Measurements from ENCODE around the gene NME9.

The NME9 gene

GRCh38 chr3:138310494-138310893 is 19.2 kb downstream of the NME9 start:
- H3K9me3 ChIP-seq (ENCODE audit: control insufficient read depth, insufficient read depth, low read length), result no peaks in the 10 kb centered on the region
- no peaks in the 10 kb centered on the region for H3K36me3 ChIP-seq (ENCODE audit: control insufficient read depth, insufficient read depth, low read length)
- WGBS (ENCODE audit: insufficient coverage, insufficient read length), result no CpG with 5 or more reads among the region's 4 CpGs

GRCh38 chr3:138308783-138309182 is 20.9 kb downstream of the NME9 start:
- Histone ChIP-seq H3K4me3 (ENCODE audit: low read length) (no peak overlapping the region), H3K27me3 (ENCODE audit: control insufficient read depth, insufficient read depth, low read length) (no peaks in the 10 kb centered on the region), H3K36me3 (ENCODE audit: control insufficient read depth, insufficient read depth, low read length) (no peaks in the 10 kb centered on the region), H3K4me1 (ENCODE audit: control insufficient read depth, insufficient read depth, low read length) (no peaks in the 10 kb centered on the region), H3K9me3 (ENCODE audit: control insufficient read depth, insufficient read depth, low read length) (no peaks in the 10 kb centered on the region), H3K27ac (ENCODE audit: low read length) (no peak overlapping the region)
- DNase-seq (ENCODE audit: low read depth, low spot score), result no peak

More at GRCh38 chr3:138310494-138310893, 19.2 kb downstream of the NME9 start:
- no peaks in the 10 kb centered on the region for H3K27me3 ChIP-seq (ENCODE audit: control insufficient read depth, insufficient read depth, low read length)
- H3K4me3 ChIP-seq (ENCODE audit: low read length), result no peak overlapping the region
- no peaks in the 10 kb centered on the region for H3K4me1 ChIP-seq (ENCODE audit: control insufficient read depth, insufficient read depth, low read length)
- no peak overlapping the region for H3K27ac ChIP-seq (ENCODE audit: low read length)
- DNase-seq (ENCODE audit: low read depth, low spot score), result no peak

- Histone ChIP-seq H3K27ac (ENCODE audit: low read length) (no peak overlapping the region), H3K9me3 (ENCODE audit: control insufficient read depth, insufficient read depth, low read length) (no peaks in the 10 kb centered on the region), H3K4me3 (ENCODE audit: low read length) (no peak overlapping the region), H3K4me1 (ENCODE audit: control insufficient read depth, insufficient read depth, low read length) (no peaks in the 10 kb centered on the region), H3K36me3 (ENCODE audit: control insufficient read depth, insufficient read depth, low read length) (no peaks in the 10 kb centered on the region), H3K27me3 (ENCODE audit: control insufficient read depth, insufficient read depth, low read length) (no peaks in the 10 kb centered on the region)
- WGBS (ENCODE audit: insufficient coverage, insufficient read length), result no CpG with 5 or more reads among the region's 5 CpGs
- no peak for DNase-seq (ENCODE audit: low read depth, low spot score)
These were observed 21.8 kb downstream of the NME9 start for GRCh38 chr3:138307899-138308298.

GRCh38 chr3:138303474-138303873 is 26.2 kb downstream of the NME9 start:
- no peak for DNase-seq (ENCODE audit: low read depth, low spot score)
- no peaks in the 10 kb centered on the region for H3K27me3 ChIP-seq (ENCODE audit: control insufficient read depth, insufficient read depth, low read length)
- H3K36me3 ChIP-seq (ENCODE audit: control insufficient read depth, insufficient read depth, low read length), result no peaks in the 10 kb centered on the region
- no peak overlapping the region for H3K4me3 ChIP-seq (ENCODE audit: low read length)
- no peaks in the 10 kb centered on the region for H3K9me3 ChIP-seq (ENCODE audit: control insufficient read depth, insufficient read depth, low read length)
- no peak overlapping the region for H3K27ac ChIP-seq (ENCODE audit: low read length)
- WGBS (ENCODE audit: insufficient coverage, insufficient read length), result no CpG with 5 or more reads among the region's 6 CpGs
- H3K4me1 ChIP-seq (ENCODE audit: control insufficient read depth, insufficient read depth, low read length), result no peaks in the 10 kb centered on the region

GRCh38 chr3:138300647-138301046 is 29.0 kb downstream of the NME9 start:
- H3K36me3 ChIP-seq (ENCODE audit: control insufficient read depth, insufficient read depth, low read length), result peaks cover 2% of the 10 kb centered on the region; the same call in 1 of the 2 replicates
- WGBS (ENCODE audit: insufficient coverage, insufficient read length), result no CpG with 5 or more reads among the region's 2 CpGs
- H3K27ac ChIP-seq (ENCODE audit: low read length), result no peak overlapping the region
- DNase-seq (ENCODE audit: low read depth, low spot score), result no peak
- H3K27me3 ChIP-seq (ENCODE audit: control insufficient read depth, insufficient read depth, low read length), result no peaks in the 10 kb centered on the region
- no peaks in the 10 kb centered on the region for H3K9me3 ChIP-seq (ENCODE audit: control insufficient read depth, insufficient read depth, low read length)
- H3K4me3 ChIP-seq (ENCODE audit: low read length), result no peak overlapping the region
- H3K4me1 ChIP-seq (ENCODE audit: control insufficient read depth, insufficient read depth, low read length), result no peaks in the 10 kb centered on the region

- Histone ChIP-seq H3K36me3 (ENCODE audit: control insufficient read depth, insufficient read depth, low read length) (peaks cover 2% of the 10 kb centered on the region; the same call in 1 of the 2 replicates), H3K9me3 (ENCODE audit: control insufficient read depth, insufficient read depth, low read length) (no peaks in the 10 kb centered on the region), H3K27me3 (ENCODE audit: control insufficient read depth, insufficient read depth, low read length) (no peaks in the 10 kb centered on the region), H3K4me3 (ENCODE audit: low read length) (no peak overlapping the region), H3K27ac (ENCODE audit: low read length) (no peak overlapping the region), H3K4me1 (ENCODE audit: control insufficient read depth, insufficient read depth, low read length) (no peaks in the 10 kb centered on the region)
- DNase-seq (ENCODE audit: low read depth, low spot score), result no peak
- no CpG with 5 or more reads among the region's 1 CpG for WGBS (ENCODE audit: insufficient coverage, insufficient read length)
These were observed 31.8 kb downstream of the NME9 start for GRCh38 chr3:138297876-138298275.

GRCh38 chr3:138297059-138297607 is 32.5 kb downstream of the NME9 start:
- no peak overlapping the region for H3K4me3 ChIP-seq (ENCODE audit: low read length)
- peaks cover 2% of the 10 kb centered on the region; the same call in 1 of the 2 replicates for H3K36me3 ChIP-seq (ENCODE audit: control insufficient read depth, insufficient read depth, low read length)
- no CpG with 5 or more reads among the region's 5 CpGs for WGBS (ENCODE audit: insufficient coverage, insufficient read length)
- no peaks in the 10 kb centered on the region for H3K27me3 ChIP-seq (ENCODE audit: control insufficient read depth, insufficient read depth, low read length)
- H3K27ac ChIP-seq (ENCODE audit: low read length), result no peak overlapping the region
- no peaks in the 10 kb centered on the region for H3K9me3 ChIP-seq (ENCODE audit: control insufficient read depth, insufficient read depth, low read length)
- no peak for DNase-seq (ENCODE audit: low read depth, low spot score)
- no peaks in the 10 kb centered on the region for H3K4me1 ChIP-seq (ENCODE audit: control insufficient read depth, insufficient read depth, low read length)

- H3K27me3 ChIP-seq (ENCODE audit: control insufficient read depth, insufficient read depth, low read length), result no peaks in the 10 kb centered on the region
- H3K9me3 ChIP-seq (ENCODE audit: control insufficient read depth, insufficient read depth, low read length), result no peaks in the 10 kb centered on the region
- no peak overlapping the region for H3K4me3 ChIP-seq (ENCODE audit: low read length)
- H3K27ac ChIP-seq (ENCODE audit: low read length), result no peak overlapping the region
- no peaks in the 10 kb centered on the region for H3K4me1 ChIP-seq (ENCODE audit: control insufficient read depth, insufficient read depth, low read length)
- no peak for DNase-seq (ENCODE audit: low read depth, low spot score)
- H3K36me3 ChIP-seq (ENCODE audit: control insufficient read depth, insufficient read depth, low read length), result peaks cover 2% of the 10 kb centered on the region; the same call in 1 of the 2 replicates
- no CpG with 5 or more reads among the region's 1 CpG for WGBS (ENCODE audit: insufficient coverage, insufficient read length)
These were observed 33.0 kb downstream of the NME9 start for GRCh38 chr3:138296639-138297038.

GRCh38 chr3:138289701-138290100 is 40.0 kb downstream of the NME9 start:
- no peaks in the 10 kb centered on the region; the same call in 1 of the 2 replicates for H3K27me3 ChIP-seq (ENCODE audit: control insufficient read depth, insufficient read depth, low read length)
- DNase-seq (ENCODE audit: low read depth, low spot score), result no peak
- WGBS (ENCODE audit: insufficient coverage, insufficient read length), result no CpG with 5 or more reads among the region's 3 CpGs
- peaks cover 10% of the 10 kb centered on the region; the same call in 1 of the 2 replicates for H3K36me3 ChIP-seq (ENCODE audit: control insufficient read depth, insufficient read depth, low read length)
- H3K27ac ChIP-seq (ENCODE audit: low read length), result no peak overlapping the region
- no peaks in the 10 kb centered on the region for H3K4me1 ChIP-seq (ENCODE audit: control insufficient read depth, insufficient read depth, low read length)
- H3K4me3 ChIP-seq (ENCODE audit: low read length), result no peak overlapping the region
- H3K9me3 ChIP-seq (ENCODE audit: control insufficient read depth, insufficient read depth, low read length), result no peaks in the 10 kb centered on the region; the same call in 1 of the 2 replicates

- Histone ChIP-seq H3K9me3 (ENCODE audit: control insufficient read depth, insufficient read depth, low read length) (no peaks in the 10 kb centered on the region; the same call in 1 of the 2 replicates), H3K36me3 (ENCODE audit: control insufficient read depth, insufficient read depth, low read length) (peaks cover 10% of the 10 kb centered on the region; the same call in 1 of the 2 replicates)
- no CpG with 5 or more reads among the region's 2 CpGs for WGBS (ENCODE audit: insufficient coverage, insufficient read length)
These were observed 40.4 kb downstream of the NME9 start for GRCh38 chr3:138289260-138289659.

GRCh38 chr3:138284957-138285477 is 44.6 kb downstream of the NME9 start:
- Histone ChIP-seq H3K27me3 (ENCODE audit: control insufficient read depth, insufficient read depth, low read length) (no peaks in the 10 kb centered on the region), H3K4me1 (ENCODE audit: control insufficient read depth, insufficient read depth, low read length) (no peaks in the 10 kb centered on the region), H3K9me3 (ENCODE audit: control insufficient read depth, insufficient read depth, low read length) (no peaks in the 10 kb centered on the region), H3K4me3 (ENCODE audit: low read length) (no peak overlapping the region), H3K36me3 (ENCODE audit: control insufficient read depth, insufficient read depth, low read length) (peaks cover 8% of the 10 kb centered on the region; the same call in 1 of the 2 replicates), H3K27ac (ENCODE audit: low read length) (no peak overlapping the region)
- DNase-seq (ENCODE audit: low read depth, low spot score), result no peak
- WGBS (ENCODE audit: insufficient coverage, insufficient read length), result no CpG with 5 or more reads among the region's 2 CpGs

More at GRCh38 chr3:138289260-138289659, 40.4 kb downstream of the NME9 start:
- H3K27ac ChIP-seq (ENCODE audit: low read length), result no peak overlapping the region
- no peak overlapping the region for H3K4me3 ChIP-seq (ENCODE audit: low read length)
- no peak for DNase-seq (ENCODE audit: low read depth, low spot score)
- H3K27me3 ChIP-seq (ENCODE audit: control insufficient read depth, insufficient read depth, low read length), result no peaks in the 10 kb centered on the region; the same call in 1 of the 2 replicates
- no peaks in the 10 kb centered on the region for H3K4me1 ChIP-seq (ENCODE audit: control insufficient read depth, insufficient read depth, low read length)
